CD4-positive, CD25-positive, alpha-beta regulatory T cell (primary cell): ENCODE data around the gene AQP3. TPM values are rescaled to one million over a fixed set of nuclear protein-coding genes. Genes with fewer than 3 reads are reported as not detected.
A peak's percentile ranks its signal among the peaks of the same experiment; 100 is the strongest.

ENCODE experiments used
- ATAC-seq, 2 donors: fragments of 150-1000 bp; cut with Tn5 transposase; one replicate each; pipeline ENCODE4 v1.10.0; 2021; ENCODE audit warnings: low read depth in 2 of 2, moderate number of reproducible peaks in 2 of 2, moderate library complexity in 1 of 2
- DNase-seq, 3 donors: peaks; one replicate each; pipeline versions ENCODE4 v3.0.0 to v3.0.0-alpha.2; 2012 to 2022; ENCODE audit warnings: mixed read lengths in 1 of 3
- H3K27ac ChIP-seq: one replicate; pipeline ENCODE4 v1.7.0; 2013; ENCODE audit warnings: mild to moderate bottlenecking, low read length; ENCODE audit not compliant: insufficient read depth, poor library complexity, severe bottlenecking
- H3K27me3 ChIP-seq: one replicate; pipeline ENCODE4 v1.7.0; 2013; ENCODE audit warnings: low read length; ENCODE audit not compliant: control insufficient read depth, insufficient read depth
- H3K36me3 ChIP-seq: one replicate; pipeline ENCODE4 v1.7.0; 2013; ENCODE audit warnings: mild to moderate bottlenecking, low read length, moderate library complexity; ENCODE audit not compliant: control insufficient read depth, insufficient read depth
- H3K4me1 ChIP-seq: 2 replicates; pipeline ENCODE4 v1.7.0; 2013; ENCODE audit warnings: mild to moderate bottlenecking, low read length; ENCODE audit not compliant: insufficient read depth, control insufficient read depth, poor library complexity, severe bottlenecking
- H3K4me3 ChIP-seq: one replicate; pipeline ENCODE4 v1.7.0; 2013; ENCODE audit warnings: low read depth, mild to moderate bottlenecking, low read length, moderate library complexity
- H3K9me3 ChIP-seq, 2 experiments: 1 replicate in 1 of 2; 2 replicates in 1 of 2; pipeline ENCODE4 v1.7.0; 2013; ENCODE audit warnings: low read length in 2 of 2, mild to moderate bottlenecking in 1 of 2, moderate library complexity in 1 of 2; ENCODE audit not compliant: control insufficient read depth in 2 of 2
- H3K27ac Mint-ChIP-seq, 3 donors: one replicate each; pipeline ENCODE4 v1.8.0; 2020 to 2022; ENCODE audit warnings: mild to moderate bottlenecking in 3 of 3, mixed read lengths in 3 of 3, moderate library complexity in 2 of 3
- H3K27me3 Mint-ChIP-seq: one replicate; pipeline ENCODE4 v1.8.0; 2022; ENCODE audit warnings: mild to moderate bottlenecking, mixed read lengths
- H3K36me3 Mint-ChIP-seq: one replicate; pipeline ENCODE4 v1.8.0; 2020; ENCODE audit warnings: mixed read lengths
- H3K4me1 Mint-ChIP-seq, 4 donors: one replicate each; pipeline ENCODE4 v1.8.0; 2020 to 2022; ENCODE audit warnings: mixed read lengths in 4 of 4, mild to moderate bottlenecking in 1 of 4
- H3K4me3 Mint-ChIP-seq, 4 donors: one replicate each; pipeline ENCODE4 v1.8.0; 2020 to 2022; ENCODE audit warnings: mild to moderate bottlenecking in 4 of 4, mixed read lengths in 4 of 4, moderate library complexity in 3 of 4
- H3K9me3 Mint-ChIP-seq, 7 donors: one replicate each; pipeline ENCODE4 v1.8.0; 2020 to 2022; ENCODE audit warnings: mixed read lengths in 7 of 7, mild to moderate bottlenecking in 3 of 7, moderate library complexity in 2 of 7
- polyA plus RNA-seq, 4 donors: library from polyadenylated mRNA; unstranded; fragments of 300-500 nt; fragmentation: Illumina TruSeq; gene quantifications; one replicate each; pipeline ENCODE4 v1.2.3, GENCODE V29; 2021
- total RNA-seq: library from RNA; stranded (reverse); gene quantifications from one replicate; pipeline ENCODE4 v1.2.3, GENCODE V29; 2022

Gene AQP3
- total and polyA plus RNA-seq, 5 donors from 2014 or later, result 140 to 543 (median 372) TPM

- no peak for DNase-seq
- ATAC-seq, result no peak
- H3K4me1 ChIP-seq, result peaks cover 45% of the 10 kb centered on the region
- Mint-ChIP-seq H3K27me3 (no peaks in the 10 kb centered on the region), H3K4me3 (peak overlapping the region in 3 of 4 donors; percentile 13 to 64 (median 29)), H3K36me3 (no peaks in the 10 kb centered on the region), H3K27ac (peak overlapping the region; percentile 86 to 93 (median 90)), H3K4me1 (peaks cover 0 to 55% (median 40%) of the 10 kb centered on the region in 4 donors), H3K9me3 (no peaks in the 10 kb centered on the region)
- H3K9me3 ChIP-seq, result no peaks in the 10 kb centered on the region
- no peaks in the 10 kb centered on the region for H3K27me3 ChIP-seq
- no peak overlapping the region for H3K4me3 ChIP-seq
- no peaks in the 10 kb centered on the region for H3K36me3 ChIP-seq
- H3K27ac ChIP-seq, result no peak overlapping the region
Measured at GRCh38 chr9:33418090-33418489, 29.3 kb downstream of the AQP3 start.

- Histone ChIP-seq H3K27ac (no peak overlapping the region), H3K27me3 (no peaks in the 10 kb centered on the region), H3K4me1 (peaks cover 45% of the 10 kb centered on the region), H3K9me3 (no peaks in the 10 kb centered on the region), H3K36me3 (no peaks in the 10 kb centered on the region), H3K4me3 (no peak overlapping the region)
- DNase-seq, result peak in 1 of 3 donors; percentile 83
- Mint-ChIP-seq H3K27me3 (no peaks in the 10 kb centered on the region), H3K27ac (peak overlapping the region; percentile 80 to 93 (median 90)), H3K4me3 (peak overlapping the region; percentile 64 to 88 (median 76)), H3K4me1 (peaks cover 0 to 55% (median 40%) of the 10 kb centered on the region in 4 donors), H3K36me3 (no peaks in the 10 kb centered on the region), H3K9me3 (no peaks in the 10 kb centered on the region)
- ATAC-seq, result peak; percentile 49 to 56
Measured at GRCh38 chr9:33416996-33417395, 30.4 kb downstream of the AQP3 start.

- peaks cover 45% of the 10 kb centered on the region for H3K4me1 ChIP-seq
- Mint-ChIP-seq H3K4me3 (peak overlapping the region; percentile 64 to 89 (median 80)), H3K27me3 (no peaks in the 10 kb centered on the region), H3K9me3 (no peaks in the 10 kb centered on the region), H3K4me1 (peaks cover 0 to 52% (median 38%) of the 10 kb centered on the region in 4 donors), H3K36me3 (no peaks in the 10 kb centered on the region), H3K27ac (peak overlapping the region; percentile 90 to 96 (median 92))
- H3K4me3 ChIP-seq, result peak overlapping the region; percentile 32
- H3K36me3 ChIP-seq, result no peaks in the 10 kb centered on the region
- peak; percentile 82 to 89 for ATAC-seq
- peak overlapping the region; percentile 69 for H3K27ac ChIP-seq
- no peaks in the 10 kb centered on the region for H3K9me3 ChIP-seq
- peak; percentile 75 to 98 (median 88) for DNase-seq
- no peaks in the 10 kb centered on the region for H3K27me3 ChIP-seq
Measured at GRCh38 chr9:33415501-33416038, 31.8 kb downstream of the AQP3 start.

- Histone ChIP-seq H3K27ac (peak overlapping the region; percentile 69), H3K9me3 (no peaks in the 10 kb centered on the region), H3K4me1 (peaks cover 42% of the 10 kb centered on the region), H3K27me3 (no peaks in the 10 kb centered on the region), H3K4me3 (no peak overlapping the region), H3K36me3 (no peaks in the 10 kb centered on the region)
- Mint-ChIP-seq H3K27me3 (no peaks in the 10 kb centered on the region), H3K4me1 (peaks cover 0 to 47% (median 35%) of the 10 kb centered on the region in 4 donors), H3K36me3 (no peaks in the 10 kb centered on the region), H3K9me3 (no peaks in the 10 kb centered on the region), H3K27ac (peak overlapping the region; percentile 90 to 96 (median 92)), H3K4me3 (peak overlapping the region; percentile 64 to 89 (median 80))
- no peak for ATAC-seq
- DNase-seq, result no peak
Measured at GRCh38 chr9:33414889-33415500, 32.4 kb downstream of the AQP3 start.

- Mint-ChIP-seq H3K4me3 (peak overlapping the region; percentile 39 to 64 (median 50)), H3K36me3 (no peaks in the 10 kb centered on the region), H3K27ac (peak overlapping the region; percentile 66 to 92 (median 90)), H3K27me3 (no peaks in the 10 kb centered on the region), H3K9me3 (no peaks in the 10 kb centered on the region), H3K4me1 (peaks cover 0 to 47% (median 32%) of the 10 kb centered on the region in 4 donors)
- peaks cover 42% of the 10 kb centered on the region for H3K4me1 ChIP-seq
- ATAC-seq, result no peak
- DNase-seq, result peak in 1 of 3 donors; percentile 42
- no peaks in the 10 kb centered on the region for H3K36me3 ChIP-seq
- peak overlapping the region; percentile 69 for H3K27ac ChIP-seq
- H3K27me3 ChIP-seq, result no peaks in the 10 kb centered on the region
- H3K9me3 ChIP-seq, result no peaks in the 10 kb centered on the region
- no peak overlapping the region for H3K4me3 ChIP-seq
Measured at GRCh38 chr9:33414268-33414667, 33.1 kb downstream of the AQP3 start.

GRCh38 chr9:33408087-33408486, 39.3 kb downstream of the AQP3 start:
- peaks cover 9% of the 10 kb centered on the region for H3K27me3 Mint-ChIP-seq
- H3K27ac Mint-ChIP-seq, result peak overlapping the region in 1 of 3 donors; percentile 71
- no peak overlapping the region for H3K27ac ChIP-seq
- H3K4me1 ChIP-seq, result no peaks in the 10 kb centered on the region
- H3K36me3 ChIP-seq, result no peaks in the 10 kb centered on the region
- no peaks in the 10 kb centered on the region for H3K36me3 Mint-ChIP-seq
- H3K9me3 ChIP-seq, result no peaks in the 10 kb centered on the region
- no peaks in the 10 kb centered on the region for H3K9me3 Mint-ChIP-seq
- H3K4me3 Mint-ChIP-seq, result no peak overlapping the region
- H3K27me3 ChIP-seq, result no peaks in the 10 kb centered on the region
- ATAC-seq (peak in 1 of 2 donors; percentile 12), DNase-seq (no peak)
- no peak overlapping the region for H3K4me3 ChIP-seq
- H3K4me1 Mint-ChIP-seq, result peaks cover 0 to 7% (median 0%) of the 10 kb centered on the region in 4 donors

GRCh38 chr9:33407061-33407460, 40.3 kb downstream of the AQP3 start:
- no peak overlapping the region for H3K27ac ChIP-seq
- Mint-ChIP-seq H3K27me3 (peaks cover 9% of the 10 kb centered on the region), H3K27ac (no peak overlapping the region), H3K36me3 (no peaks in the 10 kb centered on the region), H3K4me3 (no peak overlapping the region), H3K9me3 (no peaks in the 10 kb centered on the region), H3K4me1 (peaks cover 0 to 8% (median 0%) of the 10 kb centered on the region in 4 donors)
- no peaks in the 10 kb centered on the region for H3K27me3 ChIP-seq
- no peak overlapping the region for H3K4me3 ChIP-seq
- H3K4me1 ChIP-seq, result no peaks in the 10 kb centered on the region
- no peaks in the 10 kb centered on the region for H3K36me3 ChIP-seq
- no peak for ATAC-seq
- no peak for DNase-seq
- no peaks in the 10 kb centered on the region for H3K9me3 ChIP-seq
